WTC11 (cell line): ENCODE data around the gene FOXJ2. TPM values are rescaled to one million over a fixed set of nuclear protein-coding genes. Genes with fewer than 3 reads are reported as not detected.
A peak's percentile ranks its signal among the peaks of the same experiment; 100 is the strongest.
"Not testable (repeated sequence)": the region's sequence is repeated elsewhere in the genome, so short reads cannot be mapped to it uniquely, and the experiment has no call there.

Experiments used
- ATAC-seq: fragments of 200-7000 bp; cut with Tn5 transposase; 2 replicates; pipeline ENCODE4 v1.10.0; 2021; ENCODE audit warnings: mild to moderate bottlenecking, moderate library complexity
- CTCF ChIA-PET: fragments of 300-600 bp; sonication (Branson Sonifier 250); formaldehyde crosslinking; loops from one replicate; lab custom pipeline; 2021; ENCODE audit warnings: antibody characterized with exemption; lab: Charles Lee
- POLR2A ChIA-PET: fragments of 350-600 bp; sonication (Branson Sonifier 250); formaldehyde crosslinking; loops from one replicate; lab custom pipeline; 2021; ENCODE audit warnings: antibody characterized with exemption; lab: Charles Lee
- DNase-seq: peaks from one replicate; pipeline ENCODE4 v3.0.0; 2021; ENCODE audit warnings: low spot score
- H3K27ac Mint-ChIP-seq: 2 replicates; pipeline ENCODE4 v1.8.0; 2021; ENCODE audit warnings: mixed read lengths
- H3K27me3 Mint-ChIP-seq: 2 replicates; pipeline ENCODE4 v1.8.0; 2021; ENCODE audit warnings: low read depth, mild to moderate bottlenecking, moderate library complexity, mixed read lengths
- H3K36me3 Mint-ChIP-seq: 2 replicates; pipeline ENCODE4 v1.8.0; 2021; ENCODE audit warnings: mixed read lengths
- H3K4me1 Mint-ChIP-seq: 2 replicates; pipeline ENCODE4 v1.8.0; 2022; ENCODE audit warnings: mixed read lengths
- H3K4me3 Mint-ChIP-seq: 2 replicates; pipeline ENCODE4 v1.8.0; 2021; ENCODE audit warnings: mild to moderate bottlenecking, moderate library complexity, mixed read lengths
- H3K9me3 Mint-ChIP-seq: 2 replicates; pipeline ENCODE4 v1.8.0; 2021; ENCODE audit warnings: mixed read lengths
- ESRRA ChIP-seq: sonication (generic); formaldehyde crosslinking; IDR thresholded peaks from 2 replicates; pipeline ENCODE4 v1.8.1; 2022; ENCODE audit warnings: mild to moderate bottlenecking, missing genetic modification reagents, borderline replicate concordance
- GABPB1 ChIP-seq: sonication (generic); formaldehyde crosslinking; IDR thresholded peaks from 2 replicates; pipeline ENCODE4 v1.8.1; 2023; ENCODE audit warnings: mild to moderate bottlenecking, missing genetic modification reagents
- NR2C2 ChIP-seq: sonication (generic); formaldehyde crosslinking; IDR thresholded peaks from 2 replicates; pipeline ENCODE4 v1.8.0; 2022; ENCODE audit warnings: mild to moderate bottlenecking, missing genetic modification reagents
- SMAD4 ChIP-seq: sonication (generic); formaldehyde crosslinking; IDR thresholded peaks from 2 replicates; pipeline ENCODE4 v1.8.0; 2022; ENCODE audit warnings: mild to moderate bottlenecking, missing genetic modification reagents
- TEAD1 ChIP-seq: sonication (generic); formaldehyde crosslinking; IDR thresholded peaks from 2 replicates; pipeline ENCODE4 v1.8.0; 2022; ENCODE audit warnings: mild to moderate bottlenecking, missing genetic modification reagents
- TEAD4 ChIP-seq: sonication (generic); formaldehyde crosslinking; IDR thresholded peaks from 2 replicates; pipeline ENCODE4 v1.8.0; 2022; ENCODE audit warnings: mild to moderate bottlenecking, missing genetic modification reagents
- ZNF121 ChIP-seq: sonication (generic); formaldehyde crosslinking; IDR thresholded peaks from 2 replicates; pipeline ENCODE4 v1.8.0; 2023; ENCODE audit warnings: missing genetic modification reagents
- ZNF416 ChIP-seq: fragments of 250-450 bp; sonication (Bioruptor Pico); IDR thresholded peaks from 2 replicates; pipeline ENCODE4 v1.9.0; 2021; ENCODE audit warnings: mild to moderate bottlenecking, inconsistent platforms
- total RNA-seq: library from RNA; stranded (reverse); gene quantifications from 3 replicates; pipeline ENCODE4 v1.2.3, GENCODE V29; 2021
- TF ChIP-seq, protein P1 (sequence below): fragments of 250-450 bp; sonication (Bioruptor Pico); conservative IDR thresholded peaks from 2 replicates; pipeline ENCODE4 v1.9.0; 2021; ENCODE audit warnings: mild to moderate bottlenecking
- TF ChIP-seq, protein P2 (sequence below): sonication (generic); formaldehyde crosslinking; IDR thresholded peaks from 2 replicates; pipeline ENCODE4 v1.8.1; 2022; ENCODE audit warnings: low read depth, mild to moderate bottlenecking, moderate library complexity, missing genetic modification reagents, borderline replicate concordance
- TF ChIP-seq, protein P3 (sequence below): sonication (generic); formaldehyde crosslinking; IDR thresholded peaks from 2 replicates; pipeline ENCODE4 v1.8.1; 2023; ENCODE audit warnings: mild to moderate bottlenecking, missing genetic modification reagents
- TF ChIP-seq, protein P4 (sequence below): sonication (generic); formaldehyde crosslinking; IDR thresholded peaks from 2 replicates; pipeline ENCODE4 v1.8.0; 2023; ENCODE audit warnings: missing genetic modification reagents, mild to moderate bottlenecking, borderline replicate concordance
- TF ChIP-seq, protein P5 (sequence below): fragments of 200-600 bp; IDR thresholded peaks from 2 replicates; pipeline ENCODE4 v1.8.0; 2022; ENCODE audit warnings: antibody characterized with exemption

The FOXJ2 gene
- total RNA-seq, 1 experiment from 2014 or later: 12.7 TPM

DNA sequence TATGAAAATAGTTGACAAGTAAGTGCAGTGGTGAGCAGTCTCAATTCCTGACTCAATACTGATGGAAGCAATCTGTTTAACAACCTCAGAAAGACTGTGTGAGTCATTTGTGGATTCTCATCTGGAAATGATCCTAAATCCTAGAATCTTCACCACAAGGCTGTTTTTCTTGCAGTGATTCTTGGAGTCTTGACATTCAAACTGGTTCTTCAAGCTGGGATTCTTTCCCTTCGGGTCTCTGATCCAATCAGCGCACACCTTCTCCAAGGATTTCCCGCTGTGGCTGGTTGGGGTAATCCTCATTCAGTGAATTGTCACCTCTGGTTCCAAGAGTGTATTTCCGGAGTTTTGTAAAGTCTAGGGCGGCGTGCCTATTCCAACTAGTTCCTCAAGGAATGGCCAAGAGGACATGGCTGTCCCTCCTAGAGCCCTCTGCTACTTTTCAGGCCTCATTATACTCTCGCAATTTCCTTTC is 37.7 kb upstream of the FOXJ2 start (continued):
- TF ChIP-seq, protein P1, sequence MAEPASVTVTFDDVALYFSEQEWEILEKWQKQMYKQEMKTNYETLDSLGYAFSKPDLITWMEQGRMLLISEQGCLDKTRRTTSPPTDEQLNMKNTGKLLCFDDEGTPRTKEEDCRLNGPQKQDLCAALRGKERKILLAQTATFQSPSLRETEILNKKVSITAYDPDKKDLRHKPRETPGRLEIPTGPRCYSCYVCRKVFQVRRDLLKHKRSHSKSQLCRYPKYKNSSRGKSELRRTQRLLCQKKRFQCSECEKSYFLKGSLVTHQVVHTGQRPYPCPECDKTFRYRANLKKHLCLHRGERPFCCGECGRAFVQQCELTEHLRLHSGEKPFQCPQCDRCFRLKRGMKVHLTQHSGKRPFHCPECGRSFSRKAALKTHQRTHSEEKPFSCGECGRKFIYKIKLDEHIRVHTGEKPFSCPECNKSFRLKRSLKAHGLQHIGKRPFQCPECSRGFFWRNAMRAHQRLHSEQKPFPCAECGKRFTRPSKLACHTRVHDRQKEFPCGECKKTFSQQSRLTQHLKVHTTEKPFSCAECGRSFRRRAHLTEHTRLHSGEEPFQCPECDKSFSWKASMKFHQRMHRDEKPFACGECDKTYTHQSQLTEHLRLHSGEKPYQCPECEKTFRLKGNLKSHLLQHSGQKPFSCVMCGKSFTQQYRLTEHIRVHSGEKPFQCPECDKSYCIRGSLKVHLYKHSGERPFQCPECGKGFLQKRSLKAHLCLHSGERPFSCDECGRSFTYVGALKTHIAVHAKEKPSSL (CRISPR knock-in tag): no peak
- TF ChIP-seq, protein P2, sequence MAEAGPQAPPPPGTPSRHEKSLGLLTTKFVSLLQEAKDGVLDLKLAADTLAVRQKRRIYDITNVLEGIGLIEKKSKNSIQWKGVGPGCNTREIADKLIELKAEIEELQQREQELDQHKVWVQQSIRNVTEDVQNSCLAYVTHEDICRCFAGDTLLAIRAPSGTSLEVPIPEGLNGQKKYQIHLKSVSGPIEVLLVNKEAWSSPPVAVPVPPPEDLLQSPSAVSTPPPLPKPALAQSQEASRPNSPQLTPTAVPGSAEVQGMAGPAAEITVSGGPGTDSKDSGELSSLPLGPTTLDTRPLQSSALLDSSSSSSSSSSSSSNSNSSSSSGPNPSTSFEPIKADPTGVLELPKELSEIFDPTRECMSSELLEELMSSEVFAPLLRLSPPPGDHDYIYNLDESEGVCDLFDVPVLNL (CRISPR knock-in tag): no peak
- no peak for TF ChIP-seq GABPB1 (CRISPR knock-in tag)
- no peak for TF ChIP-seq ZNF121 (CRISPR knock-in tag)
- TF ChIP-seq SMAD4 (CRISPR knock-in tag): no peak
- no peak for TF ChIP-seq ESRRA (CRISPR knock-in tag)
- TF ChIP-seq, protein P3, sequence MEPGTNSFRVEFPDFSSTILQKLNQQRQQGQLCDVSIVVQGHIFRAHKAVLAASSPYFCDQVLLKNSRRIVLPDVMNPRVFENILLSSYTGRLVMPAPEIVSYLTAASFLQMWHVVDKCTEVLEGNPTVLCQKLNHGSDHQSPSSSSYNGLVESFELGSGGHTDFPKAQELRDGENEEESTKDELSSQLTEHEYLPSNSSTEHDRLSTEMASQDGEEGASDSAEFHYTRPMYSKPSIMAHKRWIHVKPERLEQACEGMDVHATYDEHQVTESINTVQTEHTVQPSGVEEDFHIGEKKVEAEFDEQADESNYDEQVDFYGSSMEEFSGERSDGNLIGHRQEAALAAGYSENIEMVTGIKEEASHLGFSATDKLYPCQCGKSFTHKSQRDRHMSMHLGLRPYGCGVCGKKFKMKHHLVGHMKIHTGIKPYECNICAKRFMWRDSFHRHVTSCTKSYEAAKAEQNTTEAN (CRISPR knock-in tag): no peak
- TF ChIP-seq TEAD4 (CRISPR knock-in tag): no peak
- TF ChIP-seq TEAD1: no peak
- TF ChIP-seq, protein P4, sequence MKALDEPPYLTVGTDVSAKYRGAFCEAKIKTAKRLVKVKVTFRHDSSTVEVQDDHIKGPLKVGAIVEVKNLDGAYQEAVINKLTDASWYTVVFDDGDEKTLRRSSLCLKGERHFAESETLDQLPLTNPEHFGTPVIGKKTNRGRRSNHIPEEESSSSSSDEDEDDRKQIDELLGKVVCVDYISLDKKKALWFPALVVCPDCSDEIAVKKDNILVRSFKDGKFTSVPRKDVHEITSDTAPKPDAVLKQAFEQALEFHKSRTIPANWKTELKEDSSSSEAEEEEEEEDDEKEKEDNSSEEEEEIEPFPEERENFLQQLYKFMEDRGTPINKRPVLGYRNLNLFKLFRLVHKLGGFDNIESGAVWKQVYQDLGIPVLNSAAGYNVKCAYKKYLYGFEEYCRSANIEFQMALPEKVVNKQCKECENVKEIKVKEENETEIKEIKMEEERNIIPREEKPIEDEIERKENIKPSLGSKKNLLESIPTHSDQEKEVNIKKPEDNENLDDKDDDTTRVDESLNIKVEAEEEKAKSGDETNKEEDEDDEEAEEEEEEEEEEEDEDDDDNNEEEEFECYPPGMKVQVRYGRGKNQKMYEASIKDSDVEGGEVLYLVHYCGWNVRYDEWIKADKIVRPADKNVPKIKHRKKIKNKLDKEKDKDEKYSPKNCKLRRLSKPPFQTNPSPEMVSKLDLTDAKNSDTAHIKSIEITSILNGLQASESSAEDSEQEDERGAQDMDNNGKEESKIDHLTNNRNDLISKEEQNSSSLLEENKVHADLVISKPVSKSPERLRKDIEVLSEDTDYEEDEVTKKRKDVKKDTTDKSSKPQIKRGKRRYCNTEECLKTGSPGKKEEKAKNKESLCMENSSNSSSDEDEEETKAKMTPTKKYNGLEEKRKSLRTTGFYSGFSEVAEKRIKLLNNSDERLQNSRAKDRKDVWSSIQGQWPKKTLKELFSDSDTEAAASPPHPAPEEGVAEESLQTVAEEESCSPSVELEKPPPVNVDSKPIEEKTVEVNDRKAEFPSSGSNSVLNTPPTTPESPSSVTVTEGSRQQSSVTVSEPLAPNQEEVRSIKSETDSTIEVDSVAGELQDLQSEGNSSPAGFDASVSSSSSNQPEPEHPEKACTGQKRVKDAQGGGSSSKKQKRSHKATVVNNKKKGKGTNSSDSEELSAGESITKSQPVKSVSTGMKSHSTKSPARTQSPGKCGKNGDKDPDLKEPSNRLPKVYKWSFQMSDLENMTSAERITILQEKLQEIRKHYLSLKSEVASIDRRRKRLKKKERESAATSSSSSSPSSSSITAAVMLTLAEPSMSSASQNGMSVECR: no peak
- no peak for TF ChIP-seq ZNF416 (CRISPR knock-in tag)
- TF ChIP-seq, all 79 proteins: peak for 0

DNA sequence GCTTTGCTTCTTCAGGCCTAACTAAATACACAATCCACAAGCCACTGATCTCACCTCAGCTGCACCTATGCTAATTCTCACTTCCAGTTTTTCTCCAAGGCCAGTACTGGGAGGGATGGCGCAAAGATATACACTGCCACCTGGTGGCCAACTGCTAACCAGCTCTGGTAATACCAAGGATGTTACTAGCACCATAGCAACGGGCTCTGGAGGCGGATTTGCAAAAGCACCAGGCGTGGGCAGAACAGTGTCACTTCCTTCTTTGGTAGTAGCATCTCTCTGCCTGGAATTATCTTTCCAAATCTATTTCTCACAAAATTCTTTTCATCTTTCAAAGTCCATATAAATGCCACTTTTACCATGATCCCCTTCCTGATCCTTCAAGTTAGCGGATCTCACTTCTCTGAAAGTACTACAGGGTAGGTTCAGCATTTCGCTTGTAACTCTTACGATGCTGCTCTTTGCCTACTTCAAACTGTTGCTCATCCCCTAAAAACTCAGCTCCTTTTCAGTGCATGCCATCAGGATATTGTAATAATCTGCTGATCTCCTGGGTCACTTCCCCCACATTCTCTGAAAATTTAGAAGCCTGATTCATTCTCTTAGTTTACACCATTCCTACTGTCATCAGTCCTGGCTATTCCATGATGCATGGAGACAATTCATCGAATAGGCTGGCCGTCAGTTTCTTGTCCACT is 37.1 kb upstream of the FOXJ2 start:
- Mint-ChIP-seq H3K4me1 (peaks cover 12% of the 10 kb centered on the region), H3K36me3 (peaks cover 25% of the 10 kb centered on the region), H3K4me3 (no peak overlapping the region), H3K27me3 (no peaks in the 10 kb centered on the region), H3K9me3 (peaks cover 24% of the 10 kb centered on the region), H3K27ac (no peak overlapping the region)
- TF ChIP-seq, protein P5, sequence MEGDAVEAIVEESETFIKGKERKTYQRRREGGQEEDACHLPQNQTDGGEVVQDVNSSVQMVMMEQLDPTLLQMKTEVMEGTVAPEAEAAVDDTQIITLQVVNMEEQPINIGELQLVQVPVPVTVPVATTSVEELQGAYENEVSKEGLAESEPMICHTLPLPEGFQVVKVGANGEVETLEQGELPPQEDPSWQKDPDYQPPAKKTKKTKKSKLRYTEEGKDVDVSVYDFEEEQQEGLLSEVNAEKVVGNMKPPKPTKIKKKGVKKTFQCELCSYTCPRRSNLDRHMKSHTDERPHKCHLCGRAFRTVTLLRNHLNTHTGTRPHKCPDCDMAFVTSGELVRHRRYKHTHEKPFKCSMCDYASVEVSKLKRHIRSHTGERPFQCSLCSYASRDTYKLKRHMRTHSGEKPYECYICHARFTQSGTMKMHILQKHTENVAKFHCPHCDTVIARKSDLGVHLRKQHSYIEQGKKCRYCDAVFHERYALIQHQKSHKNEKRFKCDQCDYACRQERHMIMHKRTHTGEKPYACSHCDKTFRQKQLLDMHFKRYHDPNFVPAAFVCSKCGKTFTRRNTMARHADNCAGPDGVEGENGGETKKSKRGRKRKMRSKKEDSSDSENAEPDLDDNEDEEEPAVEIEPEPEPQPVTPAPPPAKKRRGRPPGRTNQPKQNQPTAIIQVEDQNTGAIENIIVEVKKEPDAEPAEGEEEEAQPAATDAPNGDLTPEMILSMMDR: peak; percentile 87
- no peak for TF ChIP-seq NR2C2
- ATAC-seq (peak; percentile 95), DNase-seq (peak; percentile 76)
- CTCF ChIA-PET: interaction anchor here (0.6 to 4.0 kb wide), 21 partner anchors 9 to 803 kb away, joined by 3 to 54 read pairs (median 4); partner anchors contain the start of gene SLC2A3
- POLR2A ChIA-PET: interaction anchor here (0.6 to 0.9 kb wide), 2 partner anchors 32 to 62 kb away, joined by 3 to 4 read pairs; no protein-coding TSS in a partner anchor

DNA sequence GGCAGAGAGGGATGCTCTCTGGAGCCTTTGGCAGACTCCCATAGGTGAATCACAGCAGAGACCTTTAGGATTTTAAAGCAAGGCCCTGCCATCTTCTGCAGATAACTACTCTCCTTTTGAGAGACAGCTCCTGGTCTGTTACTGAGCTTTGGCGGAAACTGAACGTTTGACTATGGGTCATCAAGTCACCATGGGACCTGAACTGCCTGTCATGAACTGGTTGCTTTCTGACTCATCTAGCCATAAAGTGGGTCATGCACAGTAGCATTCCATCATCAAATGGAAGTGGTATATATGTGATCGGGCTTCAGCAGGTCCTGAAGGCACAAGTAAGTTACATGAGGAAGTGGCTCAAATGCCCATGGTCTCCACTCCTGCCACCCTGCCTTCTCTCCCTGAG is 31.7 kb upstream of the FOXJ2 start:
- DNase-seq, H3K27ac Mint-ChIP-seq, H3K27me3 Mint-ChIP-seq, POLR2A ChIA-PET, CTCF ChIA-PET, ATAC-seq, H3K4me1 Mint-ChIP-seq, H3K4me3 Mint-ChIP-seq: not testable (repeated sequence)
- H3K9me3 Mint-ChIP-seq: peaks cover 29% of the 10 kb centered on the region
- peaks cover 25% of the 10 kb centered on the region for H3K36me3 Mint-ChIP-seq

DNA sequence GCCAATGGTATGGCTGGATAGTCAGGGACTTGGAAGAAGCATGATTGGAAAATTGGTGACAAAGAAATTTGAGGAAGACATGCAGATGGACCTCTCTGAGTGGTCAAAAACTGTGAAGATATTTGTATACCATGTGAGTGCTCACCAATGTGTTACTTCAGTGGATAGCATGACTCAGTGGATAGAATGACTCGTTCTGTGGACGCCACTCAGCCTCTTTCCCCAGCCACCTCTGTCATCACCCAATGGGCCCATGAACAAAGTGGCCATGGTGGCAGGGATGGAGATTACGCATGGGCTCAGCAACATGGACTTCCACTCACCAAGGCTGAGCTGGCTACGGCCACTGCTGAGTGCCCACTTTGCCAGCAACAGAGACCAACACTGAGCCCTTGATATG is 31.0 kb upstream of the FOXJ2 start:
- H3K4me3 Mint-ChIP-seq, H3K27ac Mint-ChIP-seq, H3K27me3 Mint-ChIP-seq, H3K4me1 Mint-ChIP-seq, DNase-seq, CTCF ChIA-PET, ATAC-seq: not testable (repeated sequence)
- Mint-ChIP-seq H3K36me3 (peaks cover 23% of the 10 kb centered on the region), H3K9me3 (peaks cover 26% of the 10 kb centered on the region)
- POLR2A ChIA-PET: interaction anchor here (0.6 kb wide), 1 partner anchor 65 kb away, joined by 4 read pairs; no protein-coding TSS in a partner anchor

DNA sequence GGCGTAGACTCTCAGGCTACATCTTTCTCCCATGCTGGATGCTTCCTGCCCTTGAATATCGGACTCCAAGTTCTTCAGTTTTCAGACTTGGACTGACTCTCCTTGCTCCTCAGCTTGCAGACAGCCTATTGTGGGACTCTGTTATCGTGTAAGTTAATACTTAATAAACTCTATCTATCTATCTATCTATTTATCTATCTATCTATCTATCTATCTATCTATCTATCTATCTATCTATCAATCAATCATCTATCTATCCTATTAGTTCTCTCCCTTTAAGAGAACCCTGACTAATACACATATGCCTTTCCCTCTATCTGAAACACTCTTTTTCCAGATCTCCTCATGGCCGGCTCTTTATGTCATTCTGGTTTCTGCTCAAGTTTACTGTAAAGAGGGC is 27.6 kb upstream of the FOXJ2 start:
- H3K27me3 Mint-ChIP-seq, DNase-seq, H3K4me3 Mint-ChIP-seq, H3K36me3 Mint-ChIP-seq, H3K4me1 Mint-ChIP-seq, POLR2A ChIA-PET, H3K27ac Mint-ChIP-seq, CTCF ChIA-PET, H3K9me3 Mint-ChIP-seq, ATAC-seq: not testable (repeated sequence)
